ENCODE data around the gene WDR31.
"Not testable (repeated sequence)": the region's sequence is repeated elsewhere in the genome, so short reads cannot be mapped to it uniquely, and the experiment has no call there.

Gene WDR31

DNA sequence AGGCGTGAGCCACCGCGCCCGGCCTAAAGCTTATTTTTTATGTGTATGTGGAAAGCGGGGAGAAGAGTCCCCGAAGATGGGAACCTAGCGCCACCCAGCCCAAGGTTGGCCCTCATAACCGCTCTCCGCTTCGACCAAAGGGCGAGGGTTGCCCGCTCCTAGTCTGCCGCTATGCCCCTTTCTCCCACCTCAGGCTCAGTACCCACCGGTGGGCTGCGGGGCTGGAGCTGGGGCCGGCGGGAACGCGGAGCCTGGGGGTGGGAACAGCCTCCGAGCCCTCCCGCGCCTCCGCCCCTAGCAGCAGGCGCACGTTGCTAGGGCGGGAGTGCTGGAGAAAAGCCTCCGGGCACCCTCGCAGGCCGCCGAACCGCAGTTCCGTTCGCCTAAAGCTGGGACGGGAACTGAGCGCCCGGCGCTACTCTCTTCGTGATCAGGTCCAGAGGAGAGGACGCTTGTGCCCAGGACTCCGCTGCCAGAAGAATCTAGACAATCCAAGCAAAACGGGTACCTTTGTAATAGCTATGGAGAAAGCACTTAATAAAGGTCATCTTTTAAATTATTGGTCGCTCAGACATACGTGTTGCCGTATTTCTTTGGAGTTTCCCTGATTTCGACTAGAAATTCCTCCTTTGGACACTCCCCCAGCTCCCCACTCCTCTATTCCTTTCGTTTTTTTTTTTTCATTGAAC is at the start of gene WDR31:
Gene WDR31 (minus strand): TSS at position 265 of the 689 bp plus-strand sequence. CDS start 8,253 bp downstream, outside the sequence.
- DNase-seq (ENCODE audit: low spot score) = peak; percentile 88

GRCh38 chr9:113389451-113389850 is 49.4 kb upstream of the WDR31 start:
- no peak for DNase-seq (ENCODE audit: low spot score)

DNA sequence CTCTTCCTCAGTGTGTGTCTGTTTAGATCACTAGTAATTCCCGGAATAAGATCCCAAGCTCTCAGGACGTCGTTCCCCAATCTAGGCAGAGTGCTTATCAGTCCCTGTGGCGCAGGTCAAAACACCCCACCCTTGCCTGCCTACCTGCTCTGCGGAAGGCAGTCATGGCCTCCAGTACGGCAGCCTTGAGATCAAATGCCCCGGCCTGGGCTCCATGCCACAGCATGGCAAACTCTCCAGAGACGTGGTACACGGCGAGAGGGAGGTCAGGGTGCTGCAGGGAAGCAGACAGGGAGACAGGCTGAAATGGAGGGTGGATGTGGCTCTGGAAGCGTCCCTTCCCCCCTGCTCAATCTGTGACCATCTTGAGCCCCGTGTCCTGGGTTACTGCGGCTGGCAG is 48.8 kb upstream of the WDR31 start:
- no peak for DNase-seq (ENCODE audit: low spot score)

DNA sequence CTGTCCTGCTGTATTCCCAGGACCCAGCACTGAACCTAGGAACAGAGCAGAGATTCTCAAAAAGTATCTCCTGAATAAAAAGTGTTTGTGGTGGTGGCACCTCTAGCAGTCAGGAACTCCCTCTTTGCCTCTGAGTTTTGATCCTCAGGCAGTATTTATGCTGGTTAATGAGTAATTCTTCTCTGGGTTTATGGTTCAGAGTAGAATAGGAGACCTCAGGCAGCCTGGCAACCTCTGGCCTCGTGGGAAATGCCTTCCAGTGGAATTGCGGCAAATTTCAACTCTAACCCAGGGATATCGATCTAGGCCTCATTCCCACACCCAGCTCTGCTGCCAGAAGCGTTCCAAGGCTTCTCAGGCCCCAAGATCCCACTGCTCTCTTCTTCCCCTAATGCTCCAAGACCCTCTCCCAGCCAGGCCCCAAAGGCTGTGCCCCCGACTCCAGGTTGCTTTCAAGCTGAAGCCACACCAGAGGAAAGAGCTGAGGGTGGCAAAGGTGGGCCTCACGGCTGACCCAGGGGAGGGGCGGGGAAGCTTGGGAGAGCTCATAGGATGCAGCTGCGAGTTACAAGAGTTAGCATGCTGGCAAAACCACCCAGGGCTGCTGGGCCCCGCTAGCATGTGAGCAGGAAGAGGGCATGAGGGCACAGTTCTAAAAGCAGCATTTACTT is 47.6 kb upstream of the WDR31 start:
- no peak for DNase-seq (ENCODE audit: low spot score)

GRCh38 chr9:113386571-113387393 is 46.7 kb upstream of the WDR31 start:
- no peak for DNase-seq (ENCODE audit: low spot score)

DNA sequence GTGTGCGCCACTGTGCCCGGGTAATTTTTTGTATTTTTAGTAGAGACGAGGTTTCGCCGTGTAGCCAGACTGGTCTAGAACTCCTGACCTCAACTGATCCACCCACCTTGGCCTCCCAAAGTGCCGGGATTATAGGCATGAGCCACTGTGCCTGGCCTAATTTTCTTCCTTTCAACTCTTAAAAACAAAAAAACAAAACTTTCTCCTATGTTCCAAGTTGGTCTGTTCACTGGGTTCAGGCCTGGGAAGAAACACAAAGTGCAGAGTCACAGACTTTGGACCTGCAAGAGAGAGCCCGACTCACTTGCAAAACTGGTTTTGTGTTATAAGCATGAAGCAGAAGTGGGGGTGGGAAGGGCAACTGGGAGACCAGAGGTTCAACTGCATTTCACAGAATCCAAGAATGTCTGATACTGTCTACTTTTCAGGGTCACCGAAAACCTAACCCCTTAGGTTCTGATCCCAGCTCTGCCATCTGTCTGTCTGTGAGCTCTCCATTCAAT is 41.9 kb upstream of the WDR31 start:
- DNase-seq (ENCODE audit: low spot score) = no peak

DNA sequence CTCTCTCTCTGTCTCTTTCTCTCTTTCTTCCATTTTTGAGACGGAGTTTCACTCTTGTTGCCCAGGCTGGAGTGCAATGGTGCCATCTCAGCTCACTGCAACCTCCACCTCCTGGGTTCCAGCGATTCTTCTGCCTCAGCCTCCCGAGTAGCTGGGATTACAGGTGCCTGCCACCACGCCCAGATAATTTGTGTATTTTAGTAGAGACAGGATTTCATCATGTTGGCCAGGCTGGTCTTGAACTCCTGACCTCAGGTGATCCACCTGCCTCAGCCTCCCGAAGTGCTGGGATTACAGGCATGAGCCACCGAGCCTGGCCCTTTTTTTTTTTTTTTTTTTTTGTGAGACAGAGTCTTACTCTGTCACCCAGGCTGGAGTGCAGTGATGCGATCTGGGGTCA is 41.4 kb upstream of the WDR31 start:
- DNase-seq (ENCODE audit: low spot score) = not testable (repeated sequence)

GRCh38 chr9:113380869-113381378 is 40.8 kb upstream of the WDR31 start:
- no peak for DNase-seq (ENCODE audit: low spot score)

- DNase-seq (ENCODE audit: low spot score) = not testable (repeated sequence)
These were observed 39.7 kb upstream of the WDR31 start for GRCh38 chr9:113379829-113380210.

GRCh38 chr9:113379094-113379828 is 39.2 kb upstream of the WDR31 start:
- DNase-seq (ENCODE audit: low spot score) = not testable (repeated sequence)

DNA sequence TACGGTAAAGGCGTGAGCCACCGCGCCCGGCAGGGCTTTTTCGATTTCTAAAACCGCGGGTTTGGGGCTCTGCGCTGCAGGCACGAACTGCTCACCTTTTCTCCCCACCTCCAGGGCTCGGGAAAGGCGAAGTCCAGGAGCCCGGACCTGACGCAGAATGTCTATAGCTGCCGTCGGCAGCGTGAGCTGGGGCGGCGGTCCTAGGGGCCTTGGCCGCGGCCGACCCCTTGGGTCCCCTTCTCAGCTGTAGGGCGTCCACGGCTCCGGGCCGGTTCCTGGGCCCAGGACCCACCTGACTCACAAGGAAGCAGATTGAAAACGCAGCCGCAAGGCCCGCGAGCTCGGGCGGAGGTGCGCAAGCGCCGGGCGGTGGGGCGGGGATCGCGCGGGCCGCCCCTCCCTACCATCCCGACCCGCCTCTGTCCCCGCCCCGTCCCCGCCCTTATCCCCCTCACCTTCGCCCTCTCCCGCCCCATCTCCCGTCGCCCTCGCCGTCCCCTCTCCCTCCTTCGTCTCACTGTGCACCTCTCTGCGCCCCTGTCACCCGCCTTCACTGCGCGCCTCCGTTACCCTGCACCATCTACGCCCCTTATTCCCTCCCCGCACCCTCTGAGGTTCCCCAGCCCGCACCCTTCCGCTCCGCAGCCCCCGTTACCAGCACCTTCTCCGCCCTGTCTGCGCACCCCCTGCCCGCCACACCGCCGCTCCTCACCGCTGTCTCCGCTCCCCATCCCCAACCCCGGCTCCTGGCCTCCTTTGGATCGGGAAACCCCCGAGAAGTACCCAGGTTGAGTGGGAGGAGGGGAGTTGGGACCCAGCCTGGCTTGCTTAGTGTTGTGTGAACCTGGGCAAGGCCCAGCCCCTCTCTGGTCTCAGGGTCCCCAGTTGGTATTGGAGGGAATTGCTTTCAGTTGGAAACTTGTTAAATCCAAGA is 36.8 kb upstream of the WDR31 start, which contains the start of gene HDHD3:
Gene HDHD3 (minus strand): TSS at position 353 of the 934 bp plus-strand sequence. CDS start 2,632 bp downstream, outside the sequence.
- DNase-seq (ENCODE audit: low spot score) = peak; percentile 60

DNA sequence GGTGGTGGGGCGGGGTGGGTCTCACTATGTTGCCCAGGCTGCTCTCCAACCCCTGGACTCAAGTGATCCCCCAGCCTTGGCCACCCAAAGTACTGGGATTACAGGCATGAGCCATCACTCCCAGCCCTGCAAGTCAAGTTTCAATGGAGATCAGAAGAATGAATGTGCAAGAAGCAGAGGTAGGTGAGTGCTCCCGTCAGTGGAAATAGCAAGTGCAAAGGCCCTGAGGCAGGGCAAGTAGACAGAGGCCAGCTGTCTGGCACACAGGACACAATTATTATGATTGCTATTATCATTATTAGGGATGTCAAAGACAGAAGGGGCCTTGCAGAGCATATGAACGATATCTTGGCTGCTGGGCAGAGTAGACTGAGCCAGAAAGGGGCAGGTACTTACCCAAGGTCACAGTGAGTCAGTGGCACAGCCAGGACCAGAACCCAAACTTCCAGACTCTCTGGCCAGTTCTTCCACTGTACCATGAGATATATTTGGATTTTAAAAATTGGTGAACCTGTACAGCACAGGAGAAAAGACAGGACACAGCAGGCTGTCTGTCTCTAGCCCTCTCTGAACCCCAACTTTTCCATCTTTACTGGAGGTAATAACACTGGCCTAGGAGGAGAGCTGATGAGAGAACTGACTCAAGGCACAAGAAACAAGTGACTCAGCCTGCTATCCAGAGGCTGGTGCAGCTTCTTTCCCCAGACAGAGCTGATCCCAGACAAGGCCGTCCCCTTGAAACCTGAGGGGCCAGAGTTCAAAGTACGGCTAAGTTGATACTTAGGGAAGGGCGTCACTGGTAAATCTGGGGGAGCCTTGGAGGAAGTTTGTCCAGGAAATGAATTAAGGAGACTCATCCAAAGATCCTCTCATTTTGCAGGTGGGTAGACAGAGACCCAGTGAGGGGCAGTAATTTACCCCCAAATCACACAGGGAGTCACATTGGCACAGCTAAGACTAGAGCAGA is 35.3 kb upstream of the WDR31 start:
- no peak for DNase-seq (ENCODE audit: low spot score)

DNA sequence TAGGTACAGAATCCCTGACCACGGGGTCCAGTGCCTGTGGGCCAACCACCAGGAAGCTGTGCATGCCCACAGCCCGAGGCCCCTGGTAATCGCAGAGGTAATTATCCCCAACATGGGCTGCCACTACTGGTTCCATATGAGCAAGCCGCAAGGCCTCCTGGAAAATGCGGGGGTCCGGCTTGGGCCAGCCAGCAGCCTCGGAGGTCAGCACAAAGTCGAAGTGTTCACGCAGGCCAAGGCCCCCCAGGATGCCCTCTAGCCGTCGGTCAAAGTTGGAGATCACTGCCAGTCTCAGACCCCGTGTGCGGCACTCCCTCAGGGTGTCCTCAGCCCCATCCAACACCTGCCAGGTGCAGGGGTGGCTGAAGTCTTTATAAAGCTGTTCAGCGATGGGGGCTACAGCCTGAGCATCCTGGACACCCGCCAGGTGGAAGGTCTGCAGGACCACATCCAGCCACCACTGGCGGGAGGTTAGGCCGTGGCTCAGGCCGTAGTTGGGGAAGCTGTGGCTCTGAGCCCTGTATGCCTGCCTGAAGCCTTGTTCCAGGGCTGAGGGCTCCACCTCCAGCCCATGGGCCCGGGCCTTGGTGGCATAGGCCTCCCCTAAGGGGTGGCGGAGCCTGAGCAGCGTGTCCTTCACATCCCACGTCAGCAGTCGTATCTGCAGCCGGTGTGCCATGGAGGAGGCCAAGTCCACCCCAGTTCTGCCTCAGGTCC is 33.8 kb upstream of the WDR31 start:
- no peak for DNase-seq (ENCODE audit: low spot score)

DNA sequence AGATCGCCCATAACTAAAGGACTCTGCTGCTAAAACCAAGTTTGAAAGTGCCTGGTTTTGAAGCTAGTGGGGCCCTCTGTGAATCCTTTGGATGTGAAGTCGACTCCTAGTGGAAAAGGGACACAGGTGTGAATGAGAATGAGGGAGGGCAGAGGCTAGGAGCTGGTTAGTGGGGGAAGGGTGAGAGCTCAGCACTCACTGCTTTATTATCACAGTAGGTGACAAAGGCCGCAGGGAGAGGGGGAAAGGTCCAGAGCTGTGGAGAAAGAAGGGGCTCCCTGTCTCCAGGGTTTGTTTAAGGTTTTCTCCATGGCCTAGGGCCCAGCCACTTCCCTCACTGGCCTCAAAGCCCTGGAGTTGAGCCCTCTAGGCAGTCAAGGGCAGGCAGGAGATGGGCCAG is 33.2 kb upstream of the WDR31 start:
- DNase-seq (ENCODE audit: low spot score) = no peak

GRCh38 chr9:113372059-113372458 is 32.0 kb upstream of the WDR31 start:
- DNase-seq (ENCODE audit: low spot score) = no peak

DNA sequence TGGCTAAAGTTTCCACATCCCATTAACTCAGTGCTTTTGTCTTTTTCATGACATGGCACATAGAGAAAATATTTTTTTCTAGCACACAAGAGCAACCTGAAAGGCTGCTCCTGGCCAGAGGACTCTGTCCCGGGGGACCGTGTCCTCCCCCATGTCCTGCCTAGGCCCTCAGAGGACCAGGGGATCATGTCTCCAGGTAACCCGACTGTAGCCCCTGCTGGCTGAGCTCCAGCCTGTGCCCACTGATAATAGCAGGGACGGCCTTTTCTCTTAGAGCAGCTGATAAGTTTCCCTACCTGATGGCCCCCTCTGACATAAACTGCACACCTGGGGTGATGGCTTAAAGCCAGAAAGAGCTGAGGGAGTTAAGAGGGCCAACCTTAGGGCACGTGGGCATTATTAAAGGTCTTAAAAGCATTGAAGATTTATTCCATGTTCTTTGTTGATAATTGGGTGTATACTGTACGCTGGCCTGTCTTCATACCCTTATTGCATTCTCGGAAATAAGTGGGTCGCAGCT is 30.8 kb upstream of the WDR31 start:
- no peak for DNase-seq (ENCODE audit: low spot score)

GRCh38 chr9:113369855-113370140 is 29.7 kb upstream of the WDR31 start:
- DNase-seq (ENCODE audit: low spot score) = no peak

Measured in hematopoietic multipotent progenitor cell treated with erythropoietin and hydrocortisone succinate and interleukin-3 and kit ligand, for 15 days (in vitro differentiated cells).